Liver (tissue), 9 donors: ENCODE data around the gene MTO1. TPM values are rescaled to one million over a fixed set of nuclear protein-coding genes. Genes with fewer than 3 reads are reported as not detected.
A peak's percentile ranks its signal among the peaks of the same experiment; 100 is the strongest.

Experiments used
- DNase-seq: peaks from one replicate; pipeline ENCODE4 v3.0.0-alpha.2; 2017; ENCODE audit warnings: low spot score
- H3K27ac ChIP-seq, 2 donors: one replicate each; pipeline ENCODE4 v1.7.0; 2013; ENCODE audit warnings: inconsistent platforms in 2 of 2, low read length in 2 of 2, control low read depth in 1 of 2, low read depth in 1 of 2, mild to moderate bottlenecking in 1 of 2
- H3K27me3 ChIP-seq, 4 donors: one replicate each; pipeline versions ENCODE4 v1.6.1 to v1.7.0; 2013; ENCODE audit warnings: low read length in 3 of 4, inconsistent platforms in 1 of 4, mild to moderate bottlenecking in 1 of 4, moderate library complexity in 1 of 4; ENCODE audit not compliant: control insufficient read depth in 4 of 4, insufficient read depth in 4 of 4
- H3K36me3 ChIP-seq, 4 donors: one replicate each; pipeline versions ENCODE4 v1.6.1 to v1.7.0; 2013; ENCODE audit warnings: low read length in 3 of 4, mild to moderate bottlenecking in 3 of 4, low read depth in 1 of 4, moderate library complexity in 1 of 4; ENCODE audit not compliant: control insufficient read depth in 4 of 4, insufficient read depth in 3 of 4
- H3K4me1 ChIP-seq, 4 donors: one replicate each; pipeline versions ENCODE4 v1.6.1 to v1.7.0; 2013; ENCODE audit warnings: low read length in 3 of 4, mild to moderate bottlenecking in 3 of 4, moderate library complexity in 1 of 4; ENCODE audit not compliant: control insufficient read depth in 4 of 4, insufficient read depth in 4 of 4
- H3K4me3 ChIP-seq, 3 donors: one replicate each; pipeline versions ENCODE4 v1.6.1 to v1.7.0; 2013; ENCODE audit warnings: low read length in 3 of 3, control low read depth in 1 of 3, low read depth in 1 of 3, mild to moderate bottlenecking in 1 of 3
- H3K9ac ChIP-seq, 2 donors: one replicate each; pipeline ENCODE4 v1.7.0; 2013; ENCODE audit warnings: low read length in 2 of 2, mild to moderate bottlenecking in 2 of 2, moderate library complexity in 2 of 2, control low read depth in 1 of 2, low read depth in 1 of 2
- H3K9me3 ChIP-seq, 4 donors: one replicate each; pipeline versions ENCODE4 v1.6.1 to v1.7.0; 2013; ENCODE audit warnings: low read length in 3 of 4; ENCODE audit not compliant: control insufficient read depth in 4 of 4
- ATF3 ChIP-seq: IDR thresholded peaks from 2 replicates; pipeline ENCODE4 v1.6.1; 2016; ENCODE audit warnings: antibody characterized with exemption
- CTCF ChIP-seq: fragments of 150-350 bp; IDR thresholded peaks from 2 replicates; pipeline ENCODE4 v1.5.1; 2017; ENCODE audit warnings: improper control_type of control experiment, low read depth, low read length; ENCODE audit not compliant: missing input control
- EGR1 ChIP-seq, 2 donors: IDR thresholded peaks; 2 replicates each; pipeline ENCODE4 v1.6.1; 2016 to 2018; ENCODE audit warnings: antibody characterized with exemption in 2 of 2, low read depth in 2 of 2
- FOXA1 ChIP-seq: IDR thresholded peaks from 2 replicates; pipeline ENCODE4 v1.6.1; 2016; ENCODE audit warnings: antibody characterized with exemption
- FOXA2 ChIP-seq: IDR thresholded peaks from 2 replicates; pipeline ENCODE4 v1.6.1; 2016; ENCODE audit warnings: antibody characterized with exemption
- GABPA ChIP-seq, 2 donors: IDR thresholded peaks in 1 of 2; conservative IDR thresholded peaks in 1 of 2; 2 replicates each; pipeline ENCODE4 v1.6.1; 2016; ENCODE audit warnings: antibody characterized with exemption in 2 of 2, mild to moderate bottlenecking in 1 of 2, moderate library complexity in 1 of 2
- HNF4A ChIP-seq, 2 donors: conservative IDR thresholded peaks; 2 replicates each; pipeline ENCODE4 v1.6.1; 2016; ENCODE audit warnings: antibody characterized with exemption in 2 of 2, mild to moderate bottlenecking in 2 of 2
- HNF4G ChIP-seq: IDR thresholded peaks from 2 replicates; pipeline ENCODE4 v1.6.1; 2016; ENCODE audit warnings: antibody characterized with exemption
- JUND ChIP-seq, 2 donors: IDR thresholded peaks; 2 replicates each; pipeline ENCODE4 v1.6.1; 2016; ENCODE audit warnings: antibody characterized with exemption in 2 of 2
- NR2F2 ChIP-seq: IDR thresholded peaks from 2 replicates; pipeline ENCODE4 v1.6.1; 2016; ENCODE audit warnings: antibody characterized with exemption
- RAD21 ChIP-seq, 2 donors: IDR thresholded peaks; 2 replicates each; pipeline ENCODE4 v1.6.1; 2016; ENCODE audit warnings: antibody characterized with exemption in 2 of 2, mild to moderate bottlenecking in 2 of 2
- RXRA ChIP-seq, 2 donors: IDR thresholded peaks; 2 replicates each; pipeline ENCODE4 v1.6.1; 2017 to 2018; ENCODE audit warnings: antibody characterized with exemption in 2 of 2, mild to moderate bottlenecking in 1 of 2
- SP1 ChIP-seq: IDR thresholded peaks from 2 replicates; pipeline ENCODE4 v1.6.1; 2018; ENCODE audit warnings: antibody characterized with exemption, mild to moderate bottlenecking
- TAF1 ChIP-seq: conservative IDR thresholded peaks from 2 replicates; pipeline ENCODE4 v1.6.1; 2016; ENCODE audit warnings: antibody characterized with exemption, mild to moderate bottlenecking
- YY1 ChIP-seq: IDR thresholded peaks from 2 replicates; pipeline ENCODE4 v1.6.1; 2016; ENCODE audit warnings: antibody characterized with exemption, mild to moderate bottlenecking
- WGBS: extraction: QIAGEN DNeasy Blood & Tissue Kit; methylation state at CpG from one replicate; pipeline ENCODE4 v1.1.7; 2013; 5-methylcytosine and 5-hydroxymethylcytosine counted together
- polyA plus RNA-seq, 2 donors: library from polyadenylated mRNA; stranded (reverse) in 1 of 2; unstranded in 1 of 2; fragments of 200-250 nt in 1 of 2; fragments of >200 nt in 1 of 2; fragmentation: Nextera tagmentation in 1 of 2; extraction: Ambion mirVana in 1 of 2; gene quantifications; one replicate each; pipeline versions ENCODE4 v1.2.1 to v1.2.3, GENCODE V29; 2013 to 2015
- total RNA-seq, 2 donors: library from RNA; depleted of rRNA; stranded (reverse); fragments of >200 nt; gene quantifications; one replicate each; pipeline ENCODE4 v1.2.3, GENCODE V29; 2014
- TF ChIP-seq, protein P1 (sequence below): IDR thresholded peaks from 2 replicates; pipeline ENCODE4 v1.6.1; 2016; ENCODE audit warnings: antibody characterized with exemption
- TF ChIP-seq, protein P2 (sequence below): IDR thresholded peaks from 2 replicates; pipeline ENCODE4 v1.6.1; 2016; ENCODE audit warnings: antibody characterized with exemption, mild to moderate bottlenecking
- TF ChIP-seq, protein P3 (sequence below): IDR thresholded peaks from 2 replicates; pipeline ENCODE4 v1.6.1; 2016; ENCODE audit warnings: antibody characterized with exemption
- donor health status: healthy.
- donor health status: healthy.
- donor health status: healthy.
- donor health status: healthy.
- donor health status: healthy.

The MTO1 gene
- total and polyA plus RNA-seq, 4 donors: 12.9 to 64.4 (median 20.6) TPM

DNA sequence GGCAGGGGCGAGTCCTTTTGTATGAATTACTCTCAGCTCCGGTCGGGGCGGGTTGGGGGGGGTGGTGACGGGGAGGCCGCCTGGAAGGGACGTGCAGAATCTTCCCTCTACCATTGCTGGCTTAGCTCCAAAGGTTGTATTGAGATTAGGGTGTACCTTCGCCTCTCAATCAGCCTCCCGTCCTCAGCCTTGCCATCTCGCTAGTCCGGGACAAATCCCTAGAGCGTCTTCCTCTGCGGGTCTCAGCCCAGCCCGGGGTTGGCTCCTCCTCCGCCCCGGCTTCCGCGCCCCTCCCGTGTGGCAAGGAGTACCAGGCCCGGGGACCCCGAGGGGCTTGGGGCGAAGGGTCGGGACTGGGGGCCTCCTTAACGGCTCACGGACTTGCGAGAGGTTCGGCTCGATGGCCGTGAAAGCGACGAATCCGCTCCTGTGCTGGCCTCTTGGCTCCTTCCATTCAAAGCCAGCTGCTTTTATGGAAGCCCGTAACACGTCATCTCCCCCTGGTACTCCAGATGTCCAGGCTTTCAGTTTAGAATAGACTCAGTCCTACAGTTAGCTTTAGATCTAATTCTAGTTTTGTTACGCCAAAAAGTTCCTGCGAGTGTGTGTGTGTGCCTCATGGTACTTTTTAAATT lies 59.9 kb downstream of the MTO1 start:
- H3K4me3 ChIP-seq: peak overlapping the region; percentile 62 to 84 (median 77)
- no peaks in the 10 kb centered on the region for H3K27me3 ChIP-seq
- peak overlapping the region; percentile 90 to 100 for H3K9ac ChIP-seq
- DNase-seq: no peak
- WGBS: under 1% methylated on average over 36 of the region's 36 CpGs
- H3K27ac ChIP-seq: peak overlapping the region; percentile 97 to 99
- peaks cover 8 to 23% (median 17%) of the 10 kb centered on the region in 4 donors for H3K36me3 ChIP-seq
- no peaks in the 10 kb centered on the region for H3K9me3 ChIP-seq
- H3K4me1 ChIP-seq: peaks cover 3 to 46% (median 22%) of the 10 kb centered on the region in 4 donors
- TF ChIP-seq FOXA2: no peak
- TF ChIP-seq, protein P1, sequence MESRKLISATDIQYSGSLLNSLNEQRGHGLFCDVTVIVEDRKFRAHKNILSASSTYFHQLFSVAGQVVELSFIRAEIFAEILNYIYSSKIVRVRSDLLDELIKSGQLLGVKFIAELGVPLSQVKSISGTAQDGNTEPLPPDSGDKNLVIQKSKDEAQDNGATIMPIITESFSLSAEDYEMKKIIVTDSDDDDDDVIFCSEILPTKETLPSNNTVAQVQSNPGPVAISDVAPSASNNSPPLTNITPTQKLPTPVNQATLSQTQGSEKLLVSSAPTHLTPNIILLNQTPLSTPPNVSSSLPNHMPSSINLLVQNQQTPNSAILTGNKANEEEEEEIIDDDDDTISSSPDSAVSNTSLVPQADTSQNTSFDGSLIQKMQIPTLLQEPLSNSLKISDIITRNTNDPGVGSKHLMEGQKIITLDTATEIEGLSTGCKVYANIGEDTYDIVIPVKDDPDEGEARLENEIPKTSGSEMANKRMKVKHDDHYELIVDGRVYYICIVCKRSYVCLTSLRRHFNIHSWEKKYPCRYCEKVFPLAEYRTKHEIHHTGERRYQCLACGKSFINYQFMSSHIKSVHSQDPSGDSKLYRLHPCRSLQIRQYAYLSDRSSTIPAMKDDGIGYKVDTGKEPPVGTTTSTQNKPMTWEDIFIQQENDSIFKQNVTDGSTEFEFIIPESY: peak; percentile 2
- no peak for TF ChIP-seq HNF4A (conservative IDR thresholded peaks at IDR 0.05)
- no peak for TF ChIP-seq GABPA (IDR thresholded peaks at IDR 0.05 in 1 of 2, conservative IDR thresholded peaks at IDR 0.05 in 1 of 2)
- peak; percentile 46 for TF ChIP-seq YY1
- TF ChIP-seq JUND (IDR thresholded peaks at IDR 0.05): no peak
- no peak for TF ChIP-seq HNF4G
- TF ChIP-seq CTCF: no peak
- TF ChIP-seq, protein P2, sequence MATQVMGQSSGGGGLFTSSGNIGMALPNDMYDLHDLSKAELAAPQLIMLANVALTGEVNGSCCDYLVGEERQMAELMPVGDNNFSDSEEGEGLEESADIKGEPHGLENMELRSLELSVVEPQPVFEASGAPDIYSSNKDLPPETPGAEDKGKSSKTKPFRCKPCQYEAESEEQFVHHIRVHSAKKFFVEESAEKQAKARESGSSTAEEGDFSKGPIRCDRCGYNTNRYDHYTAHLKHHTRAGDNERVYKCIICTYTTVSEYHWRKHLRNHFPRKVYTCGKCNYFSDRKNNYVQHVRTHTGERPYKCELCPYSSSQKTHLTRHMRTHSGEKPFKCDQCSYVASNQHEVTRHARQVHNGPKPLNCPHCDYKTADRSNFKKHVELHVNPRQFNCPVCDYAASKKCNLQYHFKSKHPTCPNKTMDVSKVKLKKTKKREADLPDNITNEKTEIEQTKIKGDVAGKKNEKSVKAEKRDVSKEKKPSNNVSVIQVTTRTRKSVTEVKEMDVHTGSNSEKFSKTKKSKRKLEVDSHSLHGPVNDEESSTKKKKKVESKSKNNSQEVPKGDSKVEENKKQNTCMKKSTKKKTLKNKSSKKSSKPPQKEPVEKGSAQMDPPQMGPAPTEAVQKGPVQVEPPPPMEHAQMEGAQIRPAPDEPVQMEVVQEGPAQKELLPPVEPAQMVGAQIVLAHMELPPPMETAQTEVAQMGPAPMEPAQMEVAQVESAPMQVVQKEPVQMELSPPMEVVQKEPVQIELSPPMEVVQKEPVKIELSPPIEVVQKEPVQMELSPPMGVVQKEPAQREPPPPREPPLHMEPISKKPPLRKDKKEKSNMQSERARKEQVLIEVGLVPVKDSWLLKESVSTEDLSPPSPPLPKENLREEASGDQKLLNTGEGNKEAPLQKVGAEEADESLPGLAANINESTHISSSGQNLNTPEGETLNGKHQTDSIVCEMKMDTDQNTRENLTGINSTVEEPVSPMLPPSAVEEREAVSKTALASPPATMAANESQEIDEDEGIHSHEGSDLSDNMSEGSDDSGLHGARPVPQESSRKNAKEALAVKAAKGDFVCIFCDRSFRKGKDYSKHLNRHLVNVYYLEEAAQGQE: no peak
- peak in 1 of 2 donors; percentile 3 for TF ChIP-seq RXRA (IDR thresholded peaks at IDR 0.05)
- TF ChIP-seq NR2F2: no peak
- no peak for TF ChIP-seq FOXA1
- no peak for TF ChIP-seq EGR1 (IDR thresholded peaks at IDR 0.05; ENCODE audit: low read depth in 2 of 2)
- TF ChIP-seq TAF1: no peak
- TF ChIP-seq RAD21 (IDR thresholded peaks at IDR 0.05): no peak
- peak; percentile 3 for TF ChIP-seq SP1
- TF ChIP-seq, protein P3, sequence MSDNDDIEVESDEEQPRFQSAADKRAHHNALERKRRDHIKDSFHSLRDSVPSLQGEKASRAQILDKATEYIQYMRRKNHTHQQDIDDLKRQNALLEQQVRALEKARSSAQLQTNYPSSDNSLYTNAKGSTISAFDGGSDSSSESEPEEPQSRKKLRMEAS: no peak
- TF ChIP-seq ATF3: no peak
